ENCODE results near the gene CNTN5. TPM values are rescaled to one million over a fixed set of nuclear protein-coding genes. Genes with fewer than 3 reads are reported as not detected.

Gene CNTN5
- total RNA-seq, 2 donors from 2014 or later: not detected

DNA sequence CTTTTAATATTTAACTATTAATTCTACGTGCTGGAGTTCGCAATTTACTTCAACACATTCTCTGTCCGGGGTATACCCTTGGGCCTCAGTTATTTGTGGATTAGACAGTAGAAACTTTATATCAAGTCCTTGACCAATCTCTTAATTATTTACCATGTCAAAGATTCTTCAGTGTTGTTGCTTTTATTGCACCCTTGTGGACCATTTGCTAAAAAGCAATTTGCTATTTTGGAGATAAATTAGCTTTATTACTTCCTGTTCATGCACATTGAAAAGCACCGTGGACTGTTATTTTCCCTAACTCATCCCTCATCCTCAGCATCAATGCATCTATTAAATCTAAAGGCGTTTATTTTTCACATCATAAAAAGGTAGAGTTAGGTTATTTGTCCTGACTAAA is 609.9 kb downstream of the CNTN5 start:
- Histone ChIP-seq H3K9me3 (no peaks in the 10 kb centered on the region), H3K36me3 (no peaks in the 10 kb centered on the region), H3K27me3 (no peaks in the 10 kb centered on the region), H3K9ac (ENCODE audit: low read depth in 2 of 2, low read length in 2 of 2) (no peak overlapping the region), H3K27ac (no peak overlapping the region), H3K4me3 (no peak overlapping the region), H3K4me1 (no peaks in the 10 kb centered on the region)
- TF ChIP-seq, protein P1, sequence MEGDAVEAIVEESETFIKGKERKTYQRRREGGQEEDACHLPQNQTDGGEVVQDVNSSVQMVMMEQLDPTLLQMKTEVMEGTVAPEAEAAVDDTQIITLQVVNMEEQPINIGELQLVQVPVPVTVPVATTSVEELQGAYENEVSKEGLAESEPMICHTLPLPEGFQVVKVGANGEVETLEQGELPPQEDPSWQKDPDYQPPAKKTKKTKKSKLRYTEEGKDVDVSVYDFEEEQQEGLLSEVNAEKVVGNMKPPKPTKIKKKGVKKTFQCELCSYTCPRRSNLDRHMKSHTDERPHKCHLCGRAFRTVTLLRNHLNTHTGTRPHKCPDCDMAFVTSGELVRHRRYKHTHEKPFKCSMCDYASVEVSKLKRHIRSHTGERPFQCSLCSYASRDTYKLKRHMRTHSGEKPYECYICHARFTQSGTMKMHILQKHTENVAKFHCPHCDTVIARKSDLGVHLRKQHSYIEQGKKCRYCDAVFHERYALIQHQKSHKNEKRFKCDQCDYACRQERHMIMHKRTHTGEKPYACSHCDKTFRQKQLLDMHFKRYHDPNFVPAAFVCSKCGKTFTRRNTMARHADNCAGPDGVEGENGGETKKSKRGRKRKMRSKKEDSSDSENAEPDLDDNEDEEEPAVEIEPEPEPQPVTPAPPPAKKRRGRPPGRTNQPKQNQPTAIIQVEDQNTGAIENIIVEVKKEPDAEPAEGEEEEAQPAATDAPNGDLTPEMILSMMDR (IDR thresholded peaks at IDR 0.05): no peak
- DNase-seq: no peak
- intact Hi-C loops (cut with DNase I): no loop called here

DNA sequence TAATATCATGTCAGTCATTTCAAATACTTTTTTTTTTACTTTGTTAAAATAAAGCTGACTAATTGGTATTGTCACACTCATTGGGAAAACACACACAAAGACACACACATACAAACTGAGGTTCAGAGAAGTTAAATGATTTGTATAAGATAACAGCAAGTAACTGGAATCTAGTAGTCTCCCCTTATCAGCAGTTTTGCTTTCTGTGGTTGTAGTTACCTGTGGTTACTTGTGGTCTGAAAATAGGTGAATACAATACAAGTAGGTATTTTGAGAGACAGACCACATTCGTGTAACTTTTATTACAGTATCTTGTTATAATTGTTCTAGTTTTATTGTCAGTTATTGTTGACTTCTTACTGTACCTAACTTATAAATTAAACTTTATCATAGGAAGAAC is 610.9 kb downstream of the CNTN5 start:
- H3K9me3 ChIP-seq: no peaks in the 10 kb centered on the region
- TF ChIP-seq, protein P1 (IDR thresholded peaks at IDR 0.05): no peak

GRCh38 chr11:99632969-99633368 is 612.2 kb downstream of the CNTN5 start:
- Histone ChIP-seq H3K4me3 (no peak overlapping the region), H3K4me1 (no peaks in the 10 kb centered on the region), H3K9me3 (no peaks in the 10 kb centered on the region), H3K36me3 (no peaks in the 10 kb centered on the region), H3K27me3 (no peaks in the 10 kb centered on the region), H3K9ac (ENCODE audit: low read depth in 2 of 2, low read length in 2 of 2) (no peak overlapping the region), H3K27ac (no peak overlapping the region)
- intact Hi-C loops (cut with DNase I): no loop called here
- TF ChIP-seq, protein P1 (IDR thresholded peaks at IDR 0.05): no peak
- DNase-seq: no peak

More for the DNA sequence above, 610.9 kb downstream of the CNTN5 start:
- Histone ChIP-seq H3K36me3 (no peaks in the 10 kb centered on the region), H3K27me3 (no peaks in the 10 kb centered on the region), H3K4me3 (no peak overlapping the region), H3K4me1 (no peaks in the 10 kb centered on the region), H3K27ac (no peak overlapping the region), H3K9ac (ENCODE audit: low read depth in 2 of 2, low read length in 2 of 2) (no peak overlapping the region)
- intact Hi-C loops (cut with DNase I): no loop called here
- no peak for DNase-seq

- TF ChIP-seq, protein P1 (IDR thresholded peaks at IDR 0.05): no peak
- Histone ChIP-seq H3K9ac (ENCODE audit: low read depth in 2 of 2, low read length in 2 of 2) (no peak overlapping the region), H3K4me3 (no peak overlapping the region), H3K9me3 (no peaks in the 10 kb centered on the region), H3K27me3 (no peaks in the 10 kb centered on the region), H3K4me1 (no peaks in the 10 kb centered on the region), H3K27ac (no peak overlapping the region), H3K36me3 (no peaks in the 10 kb centered on the region)
- no peak for DNase-seq
- intact Hi-C loops (cut with DNase I): no loop called here
Measured at GRCh38 chr11:99634581-99634980, 613.8 kb downstream of the CNTN5 start.

- H3K9me3 ChIP-seq: no peaks in the 10 kb centered on the region
- H3K36me3 ChIP-seq: no peaks in the 10 kb centered on the region
- no peak overlapping the region for H3K9ac ChIP-seq (ENCODE audit: low read depth in 2 of 2, low read length in 2 of 2)
- no peaks in the 10 kb centered on the region for H3K27me3 ChIP-seq
- intact Hi-C loops (cut with DNase I): no loop called here
- H3K27ac ChIP-seq: no peak overlapping the region
- DNase-seq: no peak
- no peak overlapping the region for H3K4me3 ChIP-seq
- no peaks in the 10 kb centered on the region for H3K4me1 ChIP-seq
- TF ChIP-seq, protein P1 (IDR thresholded peaks at IDR 0.05): no peak
Measured at GRCh38 chr11:99638073-99638553, 617.4 kb downstream of the CNTN5 start.
